LoVo (cell line): ENCODE data around the gene MFN2.
"Not testable (repeated sequence)": the region's sequence is repeated elsewhere in the genome, so short reads cannot be mapped to it uniquely, and the experiment has no call there.

ENCODE experiments used
- DNase-seq: peaks from one replicate; pipeline ENCODE4 v3.0.0-alpha.2; 2016; ENCODE audit warnings: low spot score

MFN2 gene

GRCh38 chr1:12026586-12026985 lies 46.3 kb downstream of the MFN2 start:
- DNase-seq = no peak

DNA sequence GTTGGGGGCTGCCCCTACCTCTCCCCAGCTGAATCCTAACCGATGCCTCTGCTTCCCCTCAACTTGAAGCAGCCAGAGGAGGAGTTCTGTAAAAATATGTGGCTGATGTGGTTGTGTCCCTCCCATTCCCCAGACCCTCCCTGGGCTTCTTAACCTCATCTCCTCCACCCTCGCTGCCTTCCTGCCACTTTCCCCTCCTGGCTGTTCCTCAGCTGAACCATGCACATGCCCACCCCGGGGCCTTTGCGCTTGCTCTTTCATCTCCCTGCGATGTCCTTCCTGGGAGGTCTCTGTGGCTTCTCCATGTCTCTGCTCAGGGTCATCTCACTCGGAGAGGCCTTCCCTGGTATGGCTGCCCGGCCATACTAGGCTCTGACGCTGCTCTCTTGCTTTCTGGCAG lies 48.0 kb downstream of the MFN2 start:
- DNase-seq = no peak

GRCh38 chr1:12028957-12029511 lies 48.8 kb downstream of the MFN2 start:
- DNase-seq = no peak

DNA sequence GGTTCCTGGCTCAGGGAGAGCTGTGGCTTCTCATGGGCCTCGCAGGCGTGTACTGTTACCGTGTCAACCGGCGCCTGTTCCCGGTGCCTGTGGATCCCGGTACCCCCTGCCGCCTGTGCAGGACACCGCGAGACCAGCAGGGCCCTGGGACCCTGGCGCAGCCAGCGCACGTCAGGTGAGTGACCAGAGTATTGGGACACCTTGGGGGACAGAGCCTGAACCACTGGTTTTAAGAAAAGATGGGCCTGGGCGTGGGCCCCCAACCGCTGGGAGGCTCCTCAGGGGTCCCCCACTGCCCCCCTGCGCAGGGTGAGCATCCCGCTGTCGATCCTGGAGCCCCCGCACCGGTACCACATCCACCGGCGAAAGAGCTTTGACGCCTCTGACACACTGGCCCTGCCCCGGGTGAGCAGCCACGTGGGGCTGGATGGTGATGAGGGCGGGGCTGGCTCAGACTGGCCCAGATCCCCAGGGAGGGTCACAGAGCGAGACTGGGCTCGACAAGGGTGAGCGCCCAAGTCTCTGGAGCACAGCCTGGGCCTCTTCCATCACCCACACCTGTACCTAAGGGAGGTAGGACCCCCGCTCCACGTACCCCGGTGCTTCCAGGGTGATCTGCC lies 49.6 kb downstream of the MFN2 start:
- no peak for DNase-seq

GRCh38 chr1:12031039-12031980 lies 51.1 kb downstream of the MFN2 start:
- no peak for DNase-seq

GRCh38 chr1:12032161-12032621 lies 51.9 kb downstream of the MFN2 start:
- DNase-seq = no peak

DNA sequence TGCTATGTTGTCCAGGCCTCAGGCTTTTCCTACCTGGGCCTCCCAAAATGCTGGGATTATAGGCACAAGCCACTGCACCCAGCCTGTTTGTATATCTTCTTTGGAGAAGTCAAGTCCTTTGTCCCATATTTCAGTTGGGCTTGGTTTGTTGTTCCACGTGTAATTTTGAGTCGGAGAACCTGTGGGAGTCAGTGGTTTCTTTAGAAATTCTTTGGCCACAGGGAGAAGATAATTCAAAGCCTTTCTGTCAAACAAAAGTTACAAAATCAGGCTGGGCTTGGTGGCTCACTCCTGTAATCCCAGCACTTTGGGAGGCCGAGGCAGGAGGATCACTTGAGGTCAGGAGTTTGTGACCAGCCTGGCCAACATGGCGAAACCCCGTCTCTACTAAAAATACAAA lies 53.2 kb downstream of the MFN2 start:
- DNase-seq = not testable (repeated sequence)

- no peak for DNase-seq
Measured at GRCh38 chr1:12034381-12034801, 54.1 kb downstream of the MFN2 start.

DNA sequence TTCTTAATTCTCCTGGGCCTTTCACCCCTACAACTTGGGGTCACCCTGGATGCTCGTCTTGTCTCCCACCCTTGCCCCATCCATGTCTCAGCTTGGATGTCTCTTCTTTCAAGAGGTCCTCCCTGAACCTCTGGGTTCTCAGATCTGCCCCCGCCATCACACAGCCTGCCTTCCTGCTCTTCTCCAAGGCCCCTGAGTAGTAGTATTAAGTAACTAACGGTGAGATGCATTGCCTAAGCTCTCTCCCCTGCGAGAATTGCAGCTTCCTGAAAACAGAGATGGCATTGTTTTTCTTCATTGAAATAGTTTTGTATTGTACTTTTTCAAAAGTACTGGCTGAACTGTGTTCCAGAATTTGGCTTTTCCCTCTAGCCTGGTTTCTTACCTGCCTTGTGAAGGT lies 55.1 kb downstream of the MFN2 start:
- DNase-seq = no peak

DNA sequence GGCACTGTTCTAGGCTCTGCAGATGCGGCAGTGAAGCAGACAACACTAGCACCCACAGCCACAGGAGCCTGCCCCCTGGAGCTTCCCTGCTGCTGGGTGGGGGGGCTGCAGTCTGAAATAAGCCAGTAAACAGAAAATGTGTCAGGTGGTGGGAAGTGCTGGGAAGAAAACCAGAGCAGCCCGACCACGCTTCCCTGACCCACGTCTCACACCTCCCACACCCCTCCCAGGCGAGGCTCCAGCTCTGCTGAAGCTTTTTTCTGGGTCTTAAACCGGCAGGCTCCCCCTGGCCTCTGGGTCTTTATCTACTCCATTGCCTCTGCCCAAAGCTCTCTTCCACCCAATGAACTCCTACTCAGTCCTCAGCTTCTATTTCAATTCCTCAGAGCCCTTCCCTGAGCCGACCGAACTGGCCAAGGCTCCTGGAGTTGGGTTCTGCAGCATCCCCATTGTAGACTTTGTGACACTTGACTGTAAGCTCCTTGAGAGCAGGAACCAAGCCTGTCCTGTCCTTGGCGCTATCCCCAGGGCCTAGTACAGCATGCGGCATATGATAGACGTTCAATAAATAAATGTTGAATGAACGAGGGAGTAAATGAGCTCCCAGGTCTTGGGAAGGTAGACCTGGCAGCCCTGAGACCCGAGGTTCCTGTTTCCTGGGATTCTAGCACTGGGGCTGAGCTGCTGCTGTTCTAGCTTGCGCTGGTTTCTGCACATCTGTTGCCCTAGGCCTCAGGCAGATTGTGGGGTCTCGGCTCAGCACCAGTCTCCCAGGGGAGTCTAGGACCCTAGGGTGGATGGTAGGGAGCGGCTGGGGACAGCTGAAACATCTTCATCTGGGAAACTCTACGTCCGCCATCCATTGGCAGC lies 57.5 kb downstream of the MFN2 start:
- DNase-seq = no peak

GRCh38 chr1:12038356-12039163 lies 58.3 kb downstream of the MFN2 start:
- DNase-seq = no peak

DNA sequence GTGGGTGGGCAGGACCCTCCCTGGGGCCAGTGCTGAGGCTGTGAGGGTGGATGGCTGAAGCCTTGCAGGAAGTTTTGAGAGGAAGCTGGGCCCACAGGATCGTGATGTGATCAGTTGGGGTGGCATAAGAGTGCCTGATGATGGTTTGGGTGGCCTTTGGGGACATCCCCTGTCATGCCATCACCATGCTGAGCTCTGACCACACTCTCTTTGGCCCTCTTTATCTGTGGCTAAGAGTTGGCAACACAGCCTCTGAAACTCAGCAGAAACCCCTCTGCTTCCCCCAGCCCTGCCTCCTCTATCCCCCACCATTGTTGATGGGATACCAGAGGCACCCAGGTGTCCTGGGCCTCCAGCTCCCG lies 58.9 kb downstream of the MFN2 start:
- no peak for DNase-seq

- DNase-seq = not testable (repeated sequence)
Measured at GRCh38 chr1:12039824-12040456, 59.7 kb downstream of the MFN2 start.

DNA sequence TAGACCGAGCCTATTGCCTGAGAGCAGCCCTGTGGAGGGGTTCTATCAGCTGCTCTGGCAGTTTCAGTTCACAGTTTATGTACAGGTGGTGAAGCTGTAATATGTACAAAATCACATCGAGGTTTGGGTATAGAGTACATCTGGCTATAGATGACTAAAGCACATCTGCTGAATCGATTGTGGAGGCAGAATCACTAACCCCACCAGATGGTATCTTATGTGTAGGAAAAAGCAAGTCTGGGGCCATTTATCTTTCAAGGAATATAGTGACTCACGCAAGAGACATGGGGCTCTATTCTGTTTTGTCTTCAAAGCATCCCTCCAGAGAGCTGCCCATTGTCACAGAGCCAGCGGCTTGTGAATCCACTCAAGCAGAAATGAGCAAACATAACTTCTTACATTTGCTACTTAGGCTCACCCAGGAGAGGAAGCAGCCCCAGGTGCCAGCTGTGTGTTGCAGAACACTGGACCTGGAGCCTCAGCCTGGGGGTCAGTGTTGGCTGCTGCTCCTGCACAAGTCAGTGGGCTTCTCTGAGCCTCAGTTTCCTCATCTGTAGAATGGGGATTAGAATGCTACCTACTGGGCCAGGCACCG lies 60.3 kb downstream of the MFN2 start:
- no peak for DNase-seq

DNA sequence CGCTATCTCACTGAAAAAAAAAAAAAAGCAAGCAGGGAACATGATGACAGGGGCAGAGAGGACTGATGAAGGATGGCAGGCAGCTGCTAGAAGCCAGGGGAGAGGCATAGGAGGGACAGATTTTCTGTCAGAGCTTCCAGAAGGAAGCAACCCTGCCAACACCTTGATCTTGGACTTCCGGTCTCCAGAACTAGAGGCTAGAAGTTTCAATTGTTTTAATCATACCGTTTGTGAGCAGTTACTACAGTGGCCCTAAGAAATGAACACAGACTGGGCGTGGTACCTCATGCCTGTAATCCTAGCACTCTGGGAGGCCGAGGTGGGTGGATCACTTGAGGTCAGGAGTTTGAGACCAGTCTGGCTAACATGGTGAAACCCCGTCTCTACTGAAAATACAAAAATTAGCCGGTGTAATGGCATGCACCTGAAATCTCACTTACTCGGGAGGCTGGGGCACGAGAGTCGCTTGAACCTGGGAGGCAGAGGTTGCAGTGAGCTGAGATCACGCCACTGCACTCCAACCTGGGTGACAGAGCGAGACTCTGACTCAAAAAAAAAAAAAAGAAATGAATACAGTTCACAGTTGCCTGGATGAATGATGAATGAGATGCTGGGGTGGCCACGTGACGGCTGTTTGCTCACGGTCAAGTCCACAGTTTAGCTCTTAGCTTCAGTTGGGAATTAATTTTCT lies 64.1 kb downstream of the MFN2 start:
- DNase-seq = not testable (repeated sequence)

DNA sequence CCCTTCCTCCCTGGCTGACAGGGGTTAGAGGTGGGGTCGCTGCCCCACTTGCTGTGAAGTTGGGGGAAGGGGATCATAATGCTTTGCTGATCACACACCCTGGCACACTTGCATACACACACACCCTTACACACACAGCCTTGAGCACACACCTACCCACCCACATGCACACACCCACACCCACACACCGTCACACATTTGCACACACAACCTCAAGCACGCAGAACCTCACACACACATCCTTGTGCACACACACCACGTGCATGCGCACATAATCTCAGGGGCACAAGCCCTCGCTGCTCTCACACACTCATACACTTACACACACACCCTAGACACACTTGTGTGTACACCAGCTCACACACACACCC lies 66.5 kb downstream of the MFN2 start:
- no peak for DNase-seq

- no peak for DNase-seq
Measured at GRCh38 chr1:12047120-12047876, 67.1 kb downstream of the MFN2 start.

DNA sequence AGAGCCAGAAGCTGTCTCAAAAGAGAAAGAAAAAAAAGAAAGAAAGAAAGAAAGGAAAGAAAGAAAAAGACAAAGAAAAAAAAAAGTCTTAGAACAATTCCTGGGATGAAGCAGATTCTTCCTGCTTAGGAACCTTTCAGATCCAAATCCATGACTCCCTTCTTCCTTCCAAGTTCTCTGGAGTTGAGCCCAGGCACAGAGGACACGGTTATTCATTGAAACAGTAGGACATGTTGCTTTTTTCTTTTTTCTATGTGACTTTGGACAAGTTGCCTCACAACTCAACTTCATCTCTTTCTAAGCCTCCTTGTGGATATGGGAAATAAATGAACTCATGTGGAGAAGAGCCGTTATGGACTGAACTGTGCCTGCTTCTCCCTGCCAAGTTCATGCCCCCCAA lies 68.1 kb downstream of the MFN2 start:
- no peak for DNase-seq

GRCh38 chr1:12049616-12050015 lies 69.4 kb downstream of the MFN2 start:
- DNase-seq = no peak
